GM10266 (cell line): ENCODE results near the gene ITSN1.

Source experiments
- DNase-seq: peaks from one replicate; pipeline ENCODE4 v3.0.0; 2012; ENCODE audit errors: extremely low spot score
- TF ChIP-seq, protein P1 (sequence below): IDR thresholded peaks from 2 replicates; pipeline ENCODE4 v1.5.1; 2012; ENCODE audit warnings: mild to moderate bottlenecking, low read depth; ENCODE audit not compliant: control insufficient read depth, insufficient read depth; ENCODE audit errors: missing control alignments

ITSN1 gene

DNA sequence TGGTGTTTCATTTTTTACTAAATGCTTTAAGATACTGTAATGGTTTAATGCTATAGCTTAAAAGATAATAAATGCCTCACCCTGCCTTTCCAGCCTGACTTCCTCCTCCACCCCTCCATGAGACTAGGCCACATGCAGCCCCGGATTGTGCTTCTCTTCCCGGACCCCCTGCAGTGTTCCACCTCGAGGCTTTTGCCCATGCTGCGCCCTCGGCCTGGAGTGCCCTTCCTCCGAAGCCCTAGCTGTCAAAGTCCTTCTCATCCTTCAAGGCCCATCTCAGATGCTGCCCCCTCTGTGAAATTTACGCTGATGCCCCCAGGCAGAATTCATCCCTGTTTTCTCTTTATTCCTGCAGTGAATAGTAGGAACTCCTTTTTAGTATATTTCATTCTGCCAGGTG is 174.8 kb downstream of the ITSN1 start:
- TF ChIP-seq, protein P1, sequence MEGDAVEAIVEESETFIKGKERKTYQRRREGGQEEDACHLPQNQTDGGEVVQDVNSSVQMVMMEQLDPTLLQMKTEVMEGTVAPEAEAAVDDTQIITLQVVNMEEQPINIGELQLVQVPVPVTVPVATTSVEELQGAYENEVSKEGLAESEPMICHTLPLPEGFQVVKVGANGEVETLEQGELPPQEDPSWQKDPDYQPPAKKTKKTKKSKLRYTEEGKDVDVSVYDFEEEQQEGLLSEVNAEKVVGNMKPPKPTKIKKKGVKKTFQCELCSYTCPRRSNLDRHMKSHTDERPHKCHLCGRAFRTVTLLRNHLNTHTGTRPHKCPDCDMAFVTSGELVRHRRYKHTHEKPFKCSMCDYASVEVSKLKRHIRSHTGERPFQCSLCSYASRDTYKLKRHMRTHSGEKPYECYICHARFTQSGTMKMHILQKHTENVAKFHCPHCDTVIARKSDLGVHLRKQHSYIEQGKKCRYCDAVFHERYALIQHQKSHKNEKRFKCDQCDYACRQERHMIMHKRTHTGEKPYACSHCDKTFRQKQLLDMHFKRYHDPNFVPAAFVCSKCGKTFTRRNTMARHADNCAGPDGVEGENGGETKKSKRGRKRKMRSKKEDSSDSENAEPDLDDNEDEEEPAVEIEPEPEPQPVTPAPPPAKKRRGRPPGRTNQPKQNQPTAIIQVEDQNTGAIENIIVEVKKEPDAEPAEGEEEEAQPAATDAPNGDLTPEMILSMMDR = no peak

DNA sequence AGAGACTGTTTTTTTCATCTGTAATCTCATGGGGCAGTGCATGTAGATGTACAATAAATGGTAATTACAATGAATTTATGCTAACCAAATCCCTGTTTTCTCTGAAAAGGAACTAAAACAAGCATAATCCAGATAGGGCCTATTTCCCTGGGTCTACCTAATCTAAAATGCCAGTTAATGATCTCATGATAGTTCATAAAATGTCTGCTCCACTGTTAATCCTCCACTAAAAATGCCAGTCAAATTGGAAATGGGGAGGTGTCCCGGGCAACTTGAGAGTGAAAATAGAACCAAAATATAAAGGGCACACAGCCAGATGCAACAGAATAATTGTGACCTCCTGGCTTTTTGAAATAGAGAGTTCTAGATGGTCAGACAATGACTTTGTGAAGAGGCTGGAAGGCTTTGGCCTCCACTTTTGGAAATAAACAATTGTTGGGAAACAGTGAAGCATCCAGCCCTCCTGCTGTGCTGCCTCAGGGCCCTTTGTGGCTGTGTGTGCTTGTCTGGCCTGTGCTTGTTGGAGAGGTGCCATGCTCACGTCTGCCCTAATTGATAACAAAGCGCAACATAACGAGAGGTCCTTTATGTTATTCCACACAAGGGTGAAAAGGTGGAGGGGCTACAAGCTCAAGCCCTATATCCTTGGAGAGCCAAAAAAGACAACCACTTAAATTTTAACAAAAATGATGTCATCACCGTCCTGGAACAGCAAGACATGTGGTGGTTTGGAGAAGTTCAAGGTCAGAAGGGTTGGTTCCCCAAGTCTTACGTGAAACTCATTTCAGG is 175.6 kb downstream of the ITSN1 start:
- TF ChIP-seq, protein P1 = no peak
- DNase-seq = no peak

More for the DNA sequence above, 174.8 kb downstream of the ITSN1 start:
- DNase-seq = no peak

GRCh38 chr21:33820230-33820770 is 178.0 kb downstream of the ITSN1 start:
- TF ChIP-seq, protein P1 = no peak
- no peak for DNase-seq

DNA sequence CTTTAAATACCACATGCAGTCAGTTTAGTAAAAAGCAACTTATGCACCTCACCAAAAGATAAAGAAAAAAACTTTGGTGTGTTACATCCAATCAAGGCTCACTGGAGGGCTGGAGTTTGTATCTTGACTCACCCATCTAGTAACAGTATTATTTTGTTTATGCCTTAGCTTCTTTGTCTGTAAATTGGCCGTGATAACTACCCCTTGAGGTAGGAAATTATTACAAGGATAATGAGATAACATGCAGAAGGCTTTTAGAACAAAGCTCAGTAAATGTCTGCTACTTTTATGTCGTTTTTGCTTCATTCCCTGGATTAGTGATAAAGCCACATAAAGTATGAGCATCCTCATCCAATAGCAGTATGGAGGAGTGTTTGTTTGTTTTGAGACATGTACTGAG is 178.5 kb downstream of the ITSN1 start:
- no peak for DNase-seq
- TF ChIP-seq, protein P1 = no peak

DNA sequence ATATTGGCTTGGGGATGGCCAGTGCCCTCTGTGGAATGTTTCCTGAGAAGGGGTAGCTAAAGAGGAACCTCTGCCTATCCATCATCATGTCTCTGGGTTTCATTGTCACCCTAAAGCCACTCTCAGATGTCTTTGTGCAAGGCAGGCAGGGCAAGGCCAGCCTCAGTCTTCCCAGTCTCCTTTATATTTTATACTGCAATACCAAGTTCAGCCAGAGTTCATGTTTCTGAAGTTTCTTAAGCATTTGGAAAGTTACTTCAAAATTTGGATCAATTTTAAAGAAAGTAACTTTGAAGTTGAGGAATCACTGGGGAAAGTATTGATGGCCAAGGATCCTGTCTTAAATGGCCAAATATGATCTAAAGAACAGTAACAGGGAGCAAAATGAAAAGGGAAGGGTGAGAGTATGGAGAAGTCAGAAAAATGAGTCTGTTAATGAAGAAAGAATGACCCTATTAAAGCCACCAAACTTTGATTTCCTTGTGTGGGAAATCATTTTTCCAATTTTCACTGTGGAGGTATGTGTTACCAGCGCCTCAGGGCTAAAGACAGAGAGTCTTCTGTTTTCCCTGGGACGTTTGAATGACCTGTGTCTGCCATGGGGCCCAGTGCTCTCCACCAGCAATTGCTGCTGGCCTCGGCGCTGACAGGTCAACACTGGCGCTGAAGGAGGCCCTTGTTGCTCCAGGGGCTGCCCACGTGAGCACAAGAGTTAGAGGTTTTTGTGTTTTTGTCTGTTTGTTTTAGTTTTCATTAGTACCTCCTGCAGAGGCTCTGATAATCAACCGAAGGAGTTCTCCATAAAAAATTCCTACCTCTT is 179.4 kb downstream of the ITSN1 start:
- DNase-seq = no peak
- TF ChIP-seq, protein P1 = no peak

DNA sequence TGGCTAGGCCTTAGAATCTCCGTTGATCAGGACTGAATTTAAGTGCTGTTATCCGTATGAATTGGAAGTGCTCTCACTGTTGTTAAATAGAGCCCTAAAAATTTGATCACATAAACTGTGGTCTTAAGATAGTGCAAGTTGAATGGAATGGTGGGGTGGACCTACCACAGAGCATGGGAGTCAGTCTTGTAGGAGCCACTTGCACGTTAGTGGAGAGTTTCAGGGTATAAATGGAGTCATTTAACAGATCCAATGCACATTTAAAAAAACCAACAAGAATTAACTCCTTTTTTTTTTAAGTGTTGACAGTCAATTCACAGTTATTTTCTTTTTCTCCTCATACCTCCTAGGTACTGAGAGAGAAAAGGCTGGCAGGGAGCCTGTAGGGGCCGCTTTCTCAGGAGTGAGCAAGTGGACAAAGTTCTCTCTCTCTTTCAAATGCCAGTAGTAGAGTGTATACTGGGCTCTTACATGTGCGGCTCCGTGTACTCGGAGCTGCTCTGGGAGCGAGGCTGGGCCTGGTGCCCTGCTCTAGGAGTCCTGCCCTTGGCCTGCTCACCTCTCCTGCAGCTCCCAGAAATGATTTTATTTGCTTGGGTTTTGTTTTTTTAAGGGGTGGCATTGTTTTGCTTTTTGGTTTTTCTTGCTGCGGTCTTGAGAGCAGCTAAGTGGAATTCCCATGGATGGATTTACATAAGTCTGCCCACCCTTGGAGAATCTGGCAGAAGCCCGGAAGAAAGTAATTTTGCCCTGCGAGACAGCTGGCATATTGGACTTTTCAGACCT is 182.0 kb downstream of the ITSN1 start:
- no peak for DNase-seq
- TF ChIP-seq, protein P1 = no peak
